MCF 10A (cell line): Measurements from ENCODE around the gene SPTBN5. TPM values are rescaled to one million over a fixed set of nuclear protein-coding genes. Genes with fewer than 3 reads are reported as not detected.

Source experiments
- BruUV-seq: library from RNA; stranded (reverse); fragments of 400-500 nt; replicated peaks from 2 replicates; lab custom pipeline; 2021; lab: Mats Ljungman, UMichigan
- CTCF ChIA-PET: fragments of 300-600 bp; sonication (Branson Sonifier 250); formaldehyde crosslinking; extraction: SDS; loops from one replicate; lab custom pipeline; 2021; ENCODE audit warnings: antibody characterized with exemption, inconsistent platforms; lab: Yijun Ruan, JAX
- POLR2A ChIA-PET: fragments of 300-600, 350-650 bp; sonication (Branson Sonifier 250); formaldehyde crosslinking; extraction: SDS; loops from one replicate; lab custom pipeline; 2020; ENCODE audit warnings: antibody characterized with exemption, inconsistent platforms; lab: Yijun Ruan, JAX
- DNase-seq: peaks from one replicate; pipeline ENCODE4 v3.0.0-alpha.2; 2018; ENCODE audit not compliant: unreplicated experiment
- H3K27ac Mint-ChIP-seq: one replicate; pipeline ENCODE4 v1.8.0; 2022; ENCODE audit warnings: mild to moderate bottlenecking, low read depth, mixed read lengths; ENCODE audit not compliant: unreplicated experiment
- H3K27me3 Mint-ChIP-seq: one replicate; pipeline ENCODE4 v1.8.0; 2022; ENCODE audit warnings: mixed read lengths; ENCODE audit not compliant: insufficient read depth, unreplicated experiment
- H3K36me3 Mint-ChIP-seq: one replicate; pipeline ENCODE4 v1.8.0; 2022; ENCODE audit warnings: mild to moderate bottlenecking, moderate library complexity, mixed read lengths; ENCODE audit not compliant: insufficient read depth, unreplicated experiment
- H3K4me1 Mint-ChIP-seq: one replicate; pipeline ENCODE4 v1.8.0; 2022; ENCODE audit warnings: mixed read lengths; ENCODE audit not compliant: insufficient read depth, unreplicated experiment
- H3K4me3 Mint-ChIP-seq: one replicate; pipeline ENCODE4 v1.8.0; 2022; ENCODE audit warnings: mild to moderate bottlenecking, moderate library complexity, mixed read lengths; ENCODE audit not compliant: unreplicated experiment
- H3K9me3 Mint-ChIP-seq: one replicate; pipeline ENCODE4 v1.8.0; 2022; ENCODE audit warnings: mixed read lengths; ENCODE audit not compliant: unreplicated experiment
- CTCF ChIP-seq: fragments of 200-600 bp; IDR thresholded peaks from one replicate; pipeline ENCODE4 v1.8.0; 2022; ENCODE audit warnings: antibody characterized with exemption, mild to moderate bottlenecking; ENCODE audit not compliant: unreplicated experiment
- intact Hi-C: fragments of 100-400 bp; cut with micrococcal nuclease; formaldehyde crosslinking; loops from 2 replicates; pipeline ENCODE4 v1.14.1; 2022
- total RNA-seq: library from RNA; stranded (reverse); gene quantifications from 2 replicates; pipeline ENCODE4 v1.2.3, GENCODE V29; 2022

SPTBN5 gene
- total RNA-seq, 1 experiment from 2014 or later = 1.1 TPM

- H3K27me3 Mint-ChIP-seq = no peaks in the 10 kb centered on the region
- no peak overlapping the region for H3K27ac Mint-ChIP-seq
- intact Hi-C loops = no loop called here
- H3K36me3 Mint-ChIP-seq = peaks cover 53% of the 10 kb centered on the region
- CTCF ChIA-PET = interaction anchor here (2.6 kb wide), 1 partner anchor 44 kb away, joined by 10 read pairs; no protein-coding TSS in a partner anchor
- no peak overlapping the region for H3K4me3 Mint-ChIP-seq
- DNase-seq = no peak
- no peaks in the 10 kb centered on the region for H3K9me3 Mint-ChIP-seq
- POLR2A ChIA-PET = interaction anchor here (0.7 kb wide), 1 partner anchor 482 kb away, joined by 3 read pairs; no protein-coding TSS in a partner anchor
- BruUV-seq = no TSS peak
- no peaks in the 10 kb centered on the region for H3K4me1 Mint-ChIP-seq
- no peak for TF ChIP-seq CTCF
Measured at GRCh38 chr15:41816788-41817187, 77.1 kb downstream of the SPTBN5 start.

GRCh38 chr15:41814534-41814933, 79.3 kb downstream of the SPTBN5 start:
- TF ChIP-seq CTCF = no peak
- ChIA-PET CTCF (interaction anchor here (1.3 to 6.6 kb wide), 2 partner anchors 39 to 41 kb away, joined by 4 to 249 read pairs; partner anchors contain the start of gene MAPKBP1), POLR2A (interaction anchor here (15.9 kb wide), 1 partner anchor 39 kb away, joined by 486 read pairs; the partner anchor contains the start of gene MAPKBP1)
- H3K27ac Mint-ChIP-seq = no peak overlapping the region
- no peaks in the 10 kb centered on the region for H3K27me3 Mint-ChIP-seq
- H3K9me3 Mint-ChIP-seq = no peaks in the 10 kb centered on the region
- peaks cover 58% of the 10 kb centered on the region for H3K36me3 Mint-ChIP-seq
- no TSS peak for BruUV-seq
- DNase-seq = no peak
- H3K4me1 Mint-ChIP-seq = no peaks in the 10 kb centered on the region
- intact Hi-C loops = no loop called here
- H3K4me3 Mint-ChIP-seq = no peak overlapping the region

GRCh38 chr15:41813426-41813825, 80.4 kb downstream of the SPTBN5 start:
- TF ChIP-seq CTCF = no peak
- H3K9me3 Mint-ChIP-seq = no peaks in the 10 kb centered on the region
- H3K27me3 Mint-ChIP-seq = no peaks in the 10 kb centered on the region
- BruUV-seq = no TSS peak
- ChIA-PET CTCF (interaction anchor here (0.6 to 6.6 kb wide), 4 partner anchors 9 to 91 kb away, joined by 5 to 249 read pairs (median 24); partner anchors contain the start of gene MAPKBP1), POLR2A (interaction anchor here (15.9 kb wide), 1 partner anchor 37 kb away, joined by 486 read pairs; the partner anchor contains the start of gene MAPKBP1)
- no peak for DNase-seq
- peaks cover 47% of the 10 kb centered on the region for H3K36me3 Mint-ChIP-seq
- no peaks in the 10 kb centered on the region for H3K4me1 Mint-ChIP-seq
- intact Hi-C loops = no loop called here
- H3K27ac Mint-ChIP-seq = no peak overlapping the region
- no peak overlapping the region for H3K4me3 Mint-ChIP-seq

- H3K4me3 Mint-ChIP-seq = no peak overlapping the region
- no peaks in the 10 kb centered on the region for H3K4me1 Mint-ChIP-seq
- H3K27me3 Mint-ChIP-seq = no peaks in the 10 kb centered on the region
- intact Hi-C loops = no loop called here
- no TSS peak for BruUV-seq
- POLR2A ChIA-PET = interaction anchor here (1.0 to 15.9 kb wide), 2 partner anchors 9 to 37 kb away, joined by 4 to 486 read pairs; partner anchors contain the start of gene MAPKBP1
- TF ChIP-seq CTCF = no peak
- peaks cover 43% of the 10 kb centered on the region for H3K36me3 Mint-ChIP-seq
- DNase-seq = no peak
- H3K9me3 Mint-ChIP-seq = no peaks in the 10 kb centered on the region
- CTCF ChIA-PET = interaction anchor here (0.6 to 6.6 kb wide), 10 partner anchors 9 to 1208 kb away, joined by 3 to 249 read pairs (median 5); partner anchors contain the start of gene MAPKBP1
- H3K27ac Mint-ChIP-seq = no peak overlapping the region
Measured at GRCh38 chr15:41812820-41813375, 81.0 kb downstream of the SPTBN5 start.
